ENCODE data around the gene MINDY1.

MINDY1 gene

DNA sequence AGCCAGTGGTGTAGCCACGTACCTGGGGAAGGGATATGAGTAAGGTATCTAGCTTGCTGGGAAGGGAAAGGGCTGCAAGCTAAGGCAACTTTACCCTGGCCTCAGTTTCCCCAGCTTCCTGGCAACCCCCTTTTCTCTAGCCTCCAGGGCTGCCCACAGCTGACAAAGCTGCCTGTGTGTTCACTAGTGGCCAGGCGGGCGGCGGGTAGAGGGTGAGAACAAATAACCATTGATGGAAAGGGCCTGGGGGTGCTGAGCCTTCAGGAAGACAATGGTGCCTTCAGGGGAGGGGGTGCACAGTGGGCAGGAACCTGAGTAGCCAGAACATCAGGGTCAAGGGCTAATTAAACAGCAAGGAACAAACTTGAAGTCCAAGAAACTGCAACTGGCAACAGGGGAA lies 38.2 kb downstream of the MINDY1 start:
- peak in 50 of 56 donors; percentile 7 to 87 (median 47) for DNase-seq

DNA sequence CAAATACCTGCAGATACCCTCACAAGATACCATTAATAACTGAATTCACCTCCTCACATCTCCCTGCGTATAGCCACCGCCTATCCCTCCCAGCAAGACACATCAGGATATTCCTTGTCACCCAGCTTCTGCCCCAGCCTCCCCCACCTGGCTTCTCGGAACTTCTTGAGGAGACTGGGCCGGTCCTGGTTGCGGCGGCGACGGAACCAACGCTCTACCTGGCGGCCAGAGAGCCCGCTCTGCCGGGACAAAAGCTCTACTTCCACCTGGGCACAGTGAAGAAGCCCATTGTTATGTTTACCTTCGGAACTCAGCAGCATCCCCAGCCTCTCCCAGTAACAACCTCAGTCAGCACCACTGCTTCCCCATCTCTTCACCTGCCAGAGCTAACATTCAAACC lies 38.8 kb downstream of the MINDY1 start:
- DNase-seq = no peak

DNA sequence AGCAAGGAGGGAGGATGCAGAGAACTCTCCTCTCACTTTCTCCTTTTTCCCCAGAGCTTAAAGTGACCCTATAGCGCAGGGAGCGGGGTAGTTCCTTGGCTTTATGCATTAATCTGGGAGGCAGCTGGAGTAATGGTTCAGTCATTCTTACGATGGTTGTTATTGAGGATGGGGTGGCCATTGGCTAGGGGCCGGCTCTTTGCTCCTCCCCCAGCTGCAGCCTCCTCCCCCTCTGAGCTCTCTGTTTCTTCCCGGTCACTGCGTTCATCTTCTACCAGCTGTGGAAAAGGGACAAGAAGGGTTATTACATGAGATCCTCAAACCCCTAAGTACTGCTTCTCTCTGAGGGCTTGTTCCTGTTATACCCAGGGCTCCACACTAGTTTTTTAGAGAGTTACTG lies 40.7 kb downstream of the MINDY1 start:
- peak in 17 of 56 donors; percentile 4 to 46 (median 22) for DNase-seq

DNA sequence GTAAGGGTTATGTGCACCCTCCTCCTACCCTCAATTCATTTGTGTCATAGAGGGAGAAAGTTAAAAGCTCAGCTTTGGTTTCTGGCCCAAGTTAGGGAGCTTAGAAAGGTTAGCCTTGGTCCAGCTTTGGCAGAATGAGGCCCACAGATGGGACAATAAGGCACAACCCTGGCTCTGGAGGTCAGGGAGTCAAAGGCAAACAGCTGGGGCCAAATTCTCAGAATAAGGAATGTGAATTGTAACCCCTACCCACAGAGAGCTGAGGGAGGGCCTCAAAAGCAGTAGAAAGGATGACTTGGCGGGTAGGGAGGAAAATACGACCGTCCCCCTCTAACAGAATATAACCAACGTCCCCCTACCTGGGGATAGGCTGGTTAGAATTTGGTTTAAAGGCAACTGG lies 41.1 kb downstream of the MINDY1 start:
- no peak for DNase-seq

DNA sequence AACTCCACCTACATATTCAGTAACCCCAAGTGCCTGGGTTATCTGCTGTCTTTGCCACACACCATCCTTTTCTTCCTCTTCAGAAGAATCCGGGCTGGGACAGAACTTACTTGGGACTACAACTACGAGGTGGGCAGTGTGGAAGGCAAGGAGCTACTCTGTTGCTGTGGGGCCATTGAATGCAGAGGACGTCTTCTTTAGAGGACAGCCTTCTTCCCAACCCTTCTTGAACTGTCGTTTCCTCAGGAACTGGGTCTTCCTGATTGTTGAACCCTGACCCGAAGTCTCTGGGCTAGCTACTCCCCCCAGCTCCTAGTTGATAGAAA lies 42.6 kb downstream of the MINDY1 start:
- no peak for DNase-seq

DNA sequence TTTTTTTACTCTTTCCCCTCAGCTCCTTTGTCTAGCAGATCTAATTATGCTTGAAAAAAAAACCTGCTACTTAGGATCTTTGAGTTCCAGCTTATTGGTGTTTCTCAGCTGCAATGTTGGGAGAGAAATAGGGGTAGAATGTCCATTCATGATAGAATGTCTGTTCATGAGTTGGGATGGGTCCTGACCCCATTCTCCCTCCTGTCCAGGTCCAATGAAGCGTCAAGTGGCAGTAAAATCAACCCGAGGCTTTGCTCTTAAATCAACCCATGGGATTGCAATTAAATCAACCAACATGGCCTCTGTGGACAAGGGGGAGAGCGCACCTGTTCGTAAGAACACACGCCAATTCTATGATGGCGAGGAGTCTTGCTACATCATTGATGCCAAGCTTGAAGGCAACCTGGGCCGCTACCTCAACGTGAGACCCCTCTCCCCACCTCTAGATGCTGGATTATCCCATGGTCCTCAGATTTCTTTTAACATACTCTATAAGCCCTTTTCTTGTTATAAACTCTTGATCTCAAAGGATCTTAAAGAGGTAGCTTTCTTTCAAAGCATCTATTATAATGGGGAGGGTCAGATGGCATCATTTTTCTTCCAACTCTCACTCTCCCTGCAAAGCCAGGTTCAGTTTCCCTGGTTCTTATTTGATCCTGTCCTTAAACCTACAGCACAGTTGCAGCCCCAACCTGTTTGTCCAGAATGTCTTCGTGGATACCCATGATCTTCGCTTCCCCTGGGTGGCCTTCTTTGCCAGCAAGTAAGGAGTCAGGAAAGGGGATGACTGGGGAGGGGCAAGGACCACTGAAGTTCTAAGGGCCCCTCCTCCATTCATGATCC lies 43.2 kb downstream of the MINDY1 start:
- DNase-seq = no peak

DNA sequence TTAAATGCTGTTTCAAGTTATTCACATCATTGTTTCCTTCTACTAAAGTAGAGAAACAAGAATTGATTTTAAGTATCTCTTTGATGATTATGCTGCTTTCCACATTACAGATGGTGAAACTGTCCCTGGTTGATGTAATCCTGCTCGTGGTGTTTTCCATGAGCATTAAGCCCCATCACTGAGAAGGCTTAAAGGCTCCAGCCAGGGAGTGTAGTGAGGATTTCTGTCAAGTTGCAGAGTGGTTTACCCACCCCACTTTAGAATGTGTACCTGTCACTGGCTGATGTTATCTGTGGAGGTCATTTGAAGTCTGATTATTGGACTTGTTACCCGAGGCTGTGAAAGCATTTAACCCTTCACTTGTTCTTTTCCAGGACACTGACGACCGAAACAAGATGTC lies 44.9 kb downstream of the MINDY1 start:
- DNase-seq = no peak

DNA sequence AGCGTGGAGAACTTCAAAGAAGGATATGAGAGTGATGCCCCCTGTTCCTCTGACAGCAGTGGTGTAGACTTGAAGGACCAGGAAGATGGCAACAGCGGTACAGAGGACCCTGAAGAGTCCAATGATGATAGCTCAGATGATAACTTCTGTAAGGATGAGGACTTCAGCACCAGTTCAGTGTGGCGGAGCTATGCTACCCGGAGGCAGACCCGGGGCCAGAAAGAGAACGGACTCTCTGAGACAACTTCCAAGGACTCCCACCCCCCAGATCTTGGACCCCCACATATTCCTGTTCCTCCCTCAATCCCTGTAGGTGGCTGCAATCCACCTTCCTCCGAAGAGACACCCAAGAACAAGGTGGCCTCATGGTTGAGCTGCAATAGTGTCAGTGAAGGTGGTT lies 46.1 kb downstream of the MINDY1 start:
- DNase-seq = no peak

DNA sequence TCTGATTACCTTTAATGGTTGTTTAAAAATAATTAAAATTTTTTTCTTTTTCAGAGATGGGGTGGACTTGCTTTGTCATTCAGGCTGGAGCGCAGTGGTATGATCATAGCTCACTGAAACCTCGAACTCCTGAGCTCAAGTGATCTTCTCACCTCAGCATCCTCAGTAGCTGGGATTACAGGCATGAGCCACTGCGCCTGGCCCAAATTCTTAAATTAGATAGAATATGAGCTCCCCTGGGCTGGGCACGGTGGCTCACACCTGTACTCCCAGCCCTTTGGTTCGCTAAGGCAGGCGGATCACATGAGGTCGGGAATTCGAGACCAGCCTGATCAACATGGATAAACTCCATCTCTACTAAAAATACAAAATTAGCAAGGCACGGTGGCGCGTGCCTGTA lies 49.0 kb downstream of the MINDY1 start:
- DNase-seq = no peak

DNA sequence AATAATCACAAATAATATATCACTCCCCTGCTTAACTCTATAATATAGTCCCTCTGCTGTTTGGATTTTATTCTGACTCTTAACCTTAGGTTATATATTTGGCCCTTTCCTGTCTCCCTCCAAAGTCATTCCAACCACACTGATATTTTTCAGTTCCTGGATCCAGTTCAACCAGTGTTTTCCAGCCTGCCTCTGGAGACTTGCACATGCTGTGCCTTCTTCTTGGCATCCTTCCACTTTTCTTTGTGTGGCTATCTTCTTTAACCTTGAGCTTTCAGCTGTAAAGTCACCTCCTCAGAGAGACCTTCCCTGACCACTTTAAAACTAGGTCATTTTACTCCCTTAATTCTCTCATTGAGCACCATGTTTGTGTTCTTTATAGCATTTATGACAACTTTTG lies 51.4 kb downstream of the MINDY1 start:
- DNase-seq = no peak

DNA sequence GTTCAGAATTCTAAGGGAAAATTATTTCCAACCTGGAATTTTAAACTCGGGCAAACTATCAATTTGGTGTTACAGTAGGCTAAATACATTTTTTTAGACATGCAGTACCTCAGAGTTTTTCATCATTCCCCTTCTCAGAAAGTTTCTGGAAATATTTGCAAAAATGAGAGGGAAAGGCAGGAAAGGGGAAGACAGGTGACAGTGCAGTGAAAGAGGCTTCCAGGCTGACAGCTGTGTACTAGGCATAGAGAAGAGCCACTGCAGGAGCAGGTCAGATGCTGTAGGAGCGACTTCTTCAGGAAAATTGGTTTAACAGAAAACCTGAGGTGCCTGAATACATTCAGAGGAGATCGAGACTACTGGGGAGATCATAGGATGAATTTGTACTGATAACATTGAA lies 52.0 kb downstream of the MINDY1 start:
- DNase-seq = no peak
